Measurements from ENCODE around the gene GRIN2A. TPM values are rescaled to one million over a fixed set of nuclear protein-coding genes. Genes with fewer than 3 reads are reported as not detected.

The GRIN2A gene
- total RNA-seq, 1 donor from 2014 or later = not detected

- no peak for TF ChIP-seq CTCF (IDR thresholded peaks at IDR 0.05)
- Mint-ChIP-seq H3K27ac (ENCODE audit: unreplicated experiment) (no peak overlapping the region), H3K36me3 (ENCODE audit: unreplicated experiment) (no peaks in the 10 kb centered on the region), H3K27me3 (ENCODE audit: unreplicated experiment) (no peaks in the 10 kb centered on the region), H3K4me3 (ENCODE audit: unreplicated experiment) (no peak overlapping the region), H3K4me1 (ENCODE audit: unreplicated experiment) (no peaks in the 10 kb centered on the region), H3K9me3 (ENCODE audit: unreplicated experiment) (peaks cover 22% of the 10 kb centered on the region)
- DNase-seq (ENCODE audit: extremely low spot score, unreplicated experiment) = no peak
Measured at GRCh38 chr16:9964426-9964825, 217.8 kb downstream of the GRIN2A start.

- Mint-ChIP-seq H3K27me3 (ENCODE audit: unreplicated experiment) (no peaks in the 10 kb centered on the region), H3K36me3 (ENCODE audit: unreplicated experiment) (no peaks in the 10 kb centered on the region), H3K4me1 (ENCODE audit: unreplicated experiment) (no peaks in the 10 kb centered on the region), H3K4me3 (ENCODE audit: unreplicated experiment) (no peak overlapping the region), H3K9me3 (ENCODE audit: unreplicated experiment) (peaks cover 20% of the 10 kb centered on the region), H3K27ac (ENCODE audit: unreplicated experiment) (no peak overlapping the region)
- no peak for TF ChIP-seq CTCF (IDR thresholded peaks at IDR 0.05)
- DNase-seq (ENCODE audit: extremely low spot score, unreplicated experiment) = no peak
Measured at GRCh38 chr16:9957433-9957832, 224.8 kb downstream of the GRIN2A start.

GRCh38 chr16:9957002-9957401 is 225.2 kb downstream of the GRIN2A start:
- Mint-ChIP-seq H3K9me3 (ENCODE audit: unreplicated experiment) (peaks cover 21% of the 10 kb centered on the region), H3K4me1 (ENCODE audit: unreplicated experiment) (no peaks in the 10 kb centered on the region), H3K27ac (ENCODE audit: unreplicated experiment) (no peak overlapping the region), H3K36me3 (ENCODE audit: unreplicated experiment) (no peaks in the 10 kb centered on the region), H3K27me3 (ENCODE audit: unreplicated experiment) (no peaks in the 10 kb centered on the region), H3K4me3 (ENCODE audit: unreplicated experiment) (no peak overlapping the region)
- TF ChIP-seq CTCF (IDR thresholded peaks at IDR 0.05) = no peak
- no peak for DNase-seq (ENCODE audit: extremely low spot score, unreplicated experiment)

GRCh38 chr16:9955677-9956076 is 226.6 kb downstream of the GRIN2A start:
- Mint-ChIP-seq H3K27ac (ENCODE audit: unreplicated experiment) (no peak overlapping the region), H3K9me3 (ENCODE audit: unreplicated experiment) (peaks cover 17% of the 10 kb centered on the region), H3K36me3 (ENCODE audit: unreplicated experiment) (no peaks in the 10 kb centered on the region), H3K4me3 (ENCODE audit: unreplicated experiment) (no peak overlapping the region), H3K27me3 (ENCODE audit: unreplicated experiment) (no peaks in the 10 kb centered on the region), H3K4me1 (ENCODE audit: unreplicated experiment) (no peaks in the 10 kb centered on the region)
- no peak for TF ChIP-seq CTCF (IDR thresholded peaks at IDR 0.05)
- DNase-seq (ENCODE audit: extremely low spot score, unreplicated experiment) = no peak

GRCh38 chr16:9953908-9954570 is 228.2 kb downstream of the GRIN2A start:
- no peak for DNase-seq (ENCODE audit: extremely low spot score, unreplicated experiment)
- Mint-ChIP-seq H3K27me3 (ENCODE audit: unreplicated experiment) (no peaks in the 10 kb centered on the region), H3K4me1 (ENCODE audit: unreplicated experiment) (no peaks in the 10 kb centered on the region), H3K4me3 (ENCODE audit: unreplicated experiment) (no peak overlapping the region), H3K27ac (ENCODE audit: unreplicated experiment) (no peak overlapping the region), H3K9me3 (ENCODE audit: unreplicated experiment) (peaks cover 17% of the 10 kb centered on the region), H3K36me3 (ENCODE audit: unreplicated experiment) (no peaks in the 10 kb centered on the region)
- TF ChIP-seq CTCF (IDR thresholded peaks at IDR 0.05) = no peak
